ENCODE data around the gene COBLL1.

DNA sequence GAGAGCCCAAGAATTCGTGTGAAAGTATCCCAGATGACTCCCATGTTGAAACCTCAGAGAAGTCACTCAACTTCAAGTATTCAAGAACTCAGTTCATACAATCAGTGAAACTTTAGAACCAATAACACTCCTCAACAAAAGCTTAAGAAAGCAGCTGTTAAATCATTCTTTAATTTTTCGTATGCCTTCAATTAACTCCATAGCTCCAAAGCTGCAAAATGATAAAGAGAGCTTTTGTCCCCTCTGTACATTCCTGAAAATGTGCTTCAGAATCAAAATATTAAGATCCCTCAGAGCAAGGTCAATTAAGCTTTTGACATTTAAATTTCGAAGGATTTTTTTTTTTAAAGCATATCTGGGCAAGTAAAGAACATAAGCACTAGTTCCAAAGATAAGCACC, 4.7 kb downstream of the COBLL1 start:
- TF ChIP-seq EZH2 (IDR thresholded peaks at IDR 0.05) (no peak), POLR2AphosphoS5 (IDR thresholded peaks at IDR 0.05; ENCODE audit: borderline replicate concordance, low read depth, low read length) (no peak), FOXP2 (optimal IDR thresholded peaks at IDR 0.05; ENCODE audit: control extremely low read depth, extremely low read length, insufficient read depth) (no peak)
